Iris pigment epithelial cell (primary cell): Measurements from ENCODE around the gene CALR.
"Not testable (repeated sequence)": the region's sequence is repeated elsewhere in the genome, so short reads cannot be mapped to it uniquely, and the experiment has no call there.

Experiments used
- DNase-seq: peaks from one replicate; pipeline ENCODE4 v3.0.0-alpha.2; 2011; ENCODE audit warnings: low read depth

CALR gene

GRCh38 chr19:12937927-12938778, at the start of gene CALR:
Gene CALR (plus strand): TSS chr19:12938609. CDS start chr19:12938680, 71 bp downstream.
- peak; percentile 99 for DNase-seq

GRCh38 chr19:12890299-12890786, 48.1 kb upstream of the CALR start:
- DNase-seq: not testable (repeated sequence)

DNA sequence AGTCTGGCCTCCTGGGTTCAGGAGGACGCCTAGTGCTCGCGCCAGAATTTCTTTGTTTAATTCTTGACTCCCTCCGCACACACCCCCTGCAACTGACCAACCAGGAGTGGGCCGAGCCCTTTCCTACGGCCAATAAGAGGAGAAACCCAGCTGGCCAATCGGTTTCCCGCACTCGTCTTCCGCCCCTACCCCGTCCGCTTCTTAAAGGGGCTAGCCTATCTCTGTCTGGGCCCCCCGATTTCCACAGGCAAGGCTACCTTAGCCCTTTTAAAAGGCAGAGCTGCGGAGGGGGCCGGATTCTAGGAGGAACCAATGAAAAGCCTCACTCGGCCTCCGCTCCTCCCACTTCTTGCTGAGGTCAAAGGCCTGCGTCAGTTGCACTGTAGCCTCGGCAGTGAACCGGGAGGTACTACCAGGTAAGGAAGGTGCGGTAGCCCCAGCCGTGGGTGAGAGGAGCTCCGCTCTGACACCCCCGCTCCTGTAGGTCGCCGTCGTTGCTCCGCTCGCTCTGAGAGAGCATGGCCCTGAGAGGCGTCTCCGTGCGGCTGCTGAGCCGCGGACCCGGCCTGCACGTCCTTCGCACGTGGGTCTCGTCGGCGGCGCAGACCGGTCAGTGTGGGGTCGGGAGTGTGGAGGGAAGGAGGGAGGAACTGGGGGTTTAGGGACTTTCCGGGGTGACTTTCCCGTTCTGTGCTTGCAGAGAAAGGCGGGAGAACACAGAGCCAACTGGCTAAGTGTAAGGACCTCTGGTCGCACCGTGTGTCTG, 47.4 kb upstream of the CALR start, which contains the start of gene GCDH:
TSS of gene GCDH (plus strand) at position 374 of the 766 bp plus-strand sequence. CDS start at position 519, 145 bp downstream.
- DNase-seq: peak; percentile 100

- no peak for DNase-seq
These were observed 46.8 kb upstream of the CALR start for GRCh38 chr19:12891553-12892021.

DNA sequence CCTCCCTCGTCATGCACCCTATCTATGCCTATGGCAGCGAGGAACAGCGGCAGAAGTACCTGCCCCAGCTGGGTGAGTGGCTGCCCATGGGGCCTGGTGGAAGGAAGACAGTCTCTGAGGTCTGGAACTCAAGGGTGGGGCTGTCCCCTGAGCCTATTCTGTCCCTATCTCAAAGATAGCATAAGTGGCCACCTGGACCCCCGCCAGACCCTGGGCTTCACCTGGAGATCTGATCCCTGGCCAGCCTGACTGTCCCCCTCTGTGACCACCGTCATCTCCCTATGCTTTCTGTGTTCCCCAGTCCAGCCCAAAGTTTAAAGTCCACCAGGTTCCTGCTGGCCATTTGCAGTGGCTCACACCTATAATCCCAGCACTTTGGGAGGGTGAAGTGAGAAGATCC, 44.8 kb upstream of the CALR start:
- no peak for DNase-seq

DNA sequence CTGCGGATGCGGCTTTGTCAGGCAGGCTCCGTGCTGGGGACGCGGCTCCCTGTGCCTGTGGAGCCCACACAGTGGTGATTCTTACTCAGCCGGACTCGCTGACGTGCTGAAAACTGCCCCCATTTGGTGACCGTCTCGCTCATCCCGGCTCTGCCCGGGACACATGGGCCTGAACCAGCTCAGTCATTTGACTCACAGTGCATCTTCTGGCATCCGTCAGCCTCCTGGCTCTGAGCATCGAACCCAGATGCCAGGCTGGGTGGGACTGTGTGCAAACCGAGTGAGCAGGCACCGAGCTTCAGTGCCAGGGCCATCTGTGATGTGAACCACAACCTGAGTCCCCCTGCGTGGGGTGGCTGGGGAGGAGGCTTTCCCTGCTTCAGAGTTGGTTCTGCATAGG, 41.9 kb upstream of the CALR start:
- DNase-seq: no peak

- no peak for DNase-seq
These were observed 38.4 kb upstream of the CALR start for GRCh38 chr19:12899891-12900518.

- DNase-seq: no peak
These were observed 31.2 kb upstream of the CALR start for GRCh38 chr19:12907166-12907565.

DNA sequence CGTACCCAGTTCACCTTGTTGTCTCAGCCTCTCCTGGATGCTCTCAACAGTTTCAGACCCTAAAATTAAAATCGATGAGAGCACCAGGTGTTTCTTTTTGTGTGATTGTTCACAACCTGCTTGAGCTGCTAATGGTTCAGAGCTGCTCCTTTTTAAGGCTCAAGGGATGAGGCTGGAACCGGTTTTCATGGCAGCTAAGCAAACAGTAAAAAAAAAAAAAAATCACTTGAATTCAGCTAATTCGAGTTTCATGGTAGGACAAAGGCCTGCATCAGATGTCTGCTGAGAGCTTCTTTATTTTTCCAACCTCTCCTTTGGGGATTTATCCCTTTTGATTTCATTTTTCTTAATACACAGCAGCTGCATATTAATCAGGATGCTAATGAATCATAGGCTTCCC, 25.8 kb upstream of the CALR start:
- DNase-seq: no peak

- peak; percentile 60 for DNase-seq
These were observed 25.3 kb upstream of the CALR start for GRCh38 chr19:12913011-12913561.

DNA sequence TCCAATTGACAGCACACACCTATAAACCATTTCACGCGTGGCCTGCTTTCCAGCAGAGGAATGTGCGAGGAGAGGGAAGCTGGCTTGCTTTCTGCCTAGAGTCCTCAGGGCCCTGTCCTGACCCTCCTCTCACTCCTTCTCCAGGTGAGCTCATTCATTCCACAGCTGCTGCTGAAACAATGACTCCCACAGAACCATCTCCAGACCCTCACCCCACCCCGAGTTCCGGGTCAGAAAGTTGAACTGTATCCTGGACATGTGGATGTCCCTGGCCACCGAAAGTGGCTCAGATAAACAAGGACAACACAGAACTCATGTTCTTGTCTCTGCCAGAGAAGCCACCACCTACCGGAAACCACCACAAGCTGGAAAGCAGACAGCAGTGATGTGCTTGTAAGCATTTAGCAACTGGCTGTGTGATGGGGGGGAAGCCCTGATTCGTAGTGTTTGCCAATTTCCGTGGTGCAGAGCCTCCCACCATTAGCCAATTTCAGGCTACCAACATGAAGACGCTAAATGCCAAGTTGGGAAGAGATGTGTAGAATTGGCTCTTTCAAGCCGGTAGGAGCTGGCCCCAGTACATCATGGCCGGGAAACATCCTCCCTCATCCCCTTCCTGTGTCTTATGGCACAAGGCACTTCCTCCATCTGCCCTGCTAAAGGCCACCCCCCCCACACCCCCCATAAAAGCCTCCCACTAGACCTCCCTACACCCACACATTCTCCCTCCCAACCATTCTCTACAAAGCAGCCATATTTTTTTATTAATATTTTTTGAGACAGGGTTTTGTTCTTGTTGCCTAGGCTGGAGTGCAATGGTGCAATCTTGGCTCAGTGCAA, 24.3 kb upstream of the CALR start:
- no peak for DNase-seq

DNA sequence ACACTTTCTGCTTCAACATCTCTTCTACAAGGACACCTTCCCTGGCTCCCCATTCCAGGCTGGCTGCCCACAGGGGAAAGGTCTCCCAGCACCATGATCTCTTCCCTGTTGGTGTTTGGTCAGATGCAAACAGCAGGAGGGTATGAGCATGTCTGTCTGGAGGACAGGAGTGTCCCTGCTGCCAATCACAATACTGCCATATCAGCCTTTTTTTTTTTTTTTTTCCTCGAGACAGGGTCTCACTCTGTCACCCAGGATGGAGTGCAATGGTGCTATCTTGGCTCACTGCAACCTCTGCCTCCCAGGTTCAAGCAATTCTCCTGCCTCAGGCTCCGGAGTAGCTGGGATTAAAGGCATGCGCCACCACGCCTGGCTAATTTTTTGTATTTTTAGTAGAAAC, 22.5 kb upstream of the CALR start:
- not testable (repeated sequence) for DNase-seq

GRCh38 chr19:12918253-12918652, 20.2 kb upstream of the CALR start:
- no peak for DNase-seq

GRCh38 chr19:12921047-12921446, 17.4 kb upstream of the CALR start:
- DNase-seq: no peak

- no peak for DNase-seq
These were observed 15.4 kb upstream of the CALR start for GRCh38 chr19:12922959-12923358.

DNA sequence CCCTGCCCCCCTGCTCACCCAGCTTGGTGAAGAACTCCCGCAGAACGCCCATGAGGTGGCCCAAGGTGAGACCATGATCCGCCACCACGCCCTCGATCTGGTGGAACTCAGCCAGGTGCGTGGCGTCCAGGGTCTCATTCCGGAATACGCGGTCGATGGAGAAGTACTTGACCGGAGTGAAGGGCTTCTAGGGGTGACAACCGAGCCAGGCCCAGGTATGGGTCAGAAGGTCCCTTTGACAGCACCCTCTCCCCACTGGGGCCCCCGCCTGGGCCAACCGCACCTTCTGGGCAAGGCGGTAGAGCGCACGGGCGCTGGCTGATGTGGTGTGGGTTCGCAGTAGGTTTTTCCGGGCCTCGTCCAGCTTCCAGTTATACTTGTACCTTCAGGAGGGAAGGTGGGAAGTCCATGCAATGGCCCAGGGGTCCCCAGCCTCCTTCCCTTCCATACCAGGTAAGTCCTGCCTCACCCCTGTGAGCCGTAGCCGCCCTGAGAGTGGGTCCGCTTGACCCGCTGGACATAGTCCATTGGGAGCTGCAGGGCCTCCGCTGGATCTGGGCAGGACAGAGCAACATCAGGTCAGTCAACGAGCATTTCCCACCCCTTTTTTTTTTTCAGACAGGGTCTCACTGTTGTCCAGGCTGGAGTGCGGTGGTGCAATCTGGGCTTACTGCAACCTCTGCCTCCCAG, 13.6 kb upstream of the CALR start:
- DNase-seq: no peak

DNA sequence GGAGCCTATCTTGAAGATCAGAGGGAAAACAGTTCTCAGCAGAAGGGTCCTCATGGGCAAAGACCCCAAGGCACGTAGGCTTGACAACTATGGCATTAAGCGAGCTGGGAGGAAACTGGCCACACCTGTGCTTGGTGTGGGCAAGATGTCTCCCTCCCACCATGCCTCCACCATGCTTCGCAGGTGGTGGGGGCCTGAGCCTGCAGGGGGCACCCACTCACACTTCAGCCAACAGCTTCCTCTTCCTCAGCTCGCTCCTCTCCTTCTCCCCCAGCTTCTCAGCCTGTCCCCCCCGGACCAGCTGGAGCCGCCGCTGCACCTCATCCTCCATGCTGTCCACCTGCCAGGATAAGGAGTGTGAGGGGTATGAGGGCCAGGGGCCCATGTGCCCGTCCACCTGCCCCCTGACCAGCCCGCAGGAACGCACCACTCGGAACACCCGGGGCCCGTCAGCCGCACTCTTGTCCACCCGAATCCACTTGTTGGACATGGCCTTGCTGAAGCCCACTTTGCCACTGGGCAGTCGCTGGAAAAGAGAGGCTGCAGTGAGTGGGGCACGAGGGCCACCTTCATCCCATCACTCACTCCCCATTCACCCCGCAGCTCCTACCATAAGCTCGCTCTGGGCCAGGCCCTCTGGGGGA, 8.3 kb upstream of the CALR start:
- DNase-seq: no peak

DNA sequence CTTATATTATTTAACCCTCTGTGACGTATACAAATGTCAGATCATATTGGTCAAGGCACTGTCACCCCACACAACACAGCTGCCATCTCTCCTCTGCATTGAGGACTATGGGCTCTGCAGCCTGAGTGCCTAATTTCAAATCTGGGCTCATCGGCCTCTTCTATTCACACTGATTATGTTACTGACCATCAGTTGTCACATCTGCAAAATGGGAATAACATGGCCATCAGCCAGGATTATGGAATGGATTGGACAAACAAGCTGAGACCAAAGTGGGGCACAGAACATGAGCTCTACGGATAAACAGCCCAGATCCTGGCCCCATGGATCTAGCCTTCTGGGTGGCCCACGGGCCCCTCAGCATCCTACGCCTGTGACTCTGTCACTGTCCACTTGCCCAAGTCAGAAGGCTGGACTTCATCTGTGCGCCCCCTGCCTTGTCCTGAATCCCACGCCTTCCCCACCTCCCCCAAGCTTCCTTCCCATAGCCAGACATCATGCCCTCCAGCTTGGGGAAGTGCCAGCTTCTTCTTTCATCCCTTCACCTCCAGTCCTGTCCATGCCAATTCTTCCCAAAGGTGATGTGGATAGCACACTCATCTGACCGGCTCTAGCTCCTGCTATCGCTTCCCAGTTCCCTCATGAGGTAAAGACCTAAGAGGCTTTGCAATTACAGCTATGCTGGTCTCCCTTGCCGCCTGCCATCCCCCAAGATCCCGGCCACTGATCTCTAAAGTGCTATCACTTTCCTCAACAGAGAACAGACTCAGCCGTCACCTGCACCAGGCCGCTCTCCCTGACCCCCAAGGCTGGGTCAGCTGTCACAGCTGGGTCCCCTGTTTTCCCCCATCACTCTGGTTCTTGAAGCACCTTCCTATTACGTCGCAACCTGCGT, 5.8 kb upstream of the CALR start:
- DNase-seq: no peak
